Hematopoietic multipotent progenitor cell treated with erythropoietin and hydrocortisone succinate and interleukin-3 and kit ligand, for 6 days (in vitro differentiated cells): ENCODE data around the gene MIOS.
"Not testable (repeated sequence)": the region's sequence is repeated elsewhere in the genome, so short reads cannot be mapped to it uniquely, and the experiment has no call there.

Experiments
- DNase-seq: peaks from one replicate; pipeline ENCODE4 v3.0.0-alpha.2; 2015

MIOS gene

DNA sequence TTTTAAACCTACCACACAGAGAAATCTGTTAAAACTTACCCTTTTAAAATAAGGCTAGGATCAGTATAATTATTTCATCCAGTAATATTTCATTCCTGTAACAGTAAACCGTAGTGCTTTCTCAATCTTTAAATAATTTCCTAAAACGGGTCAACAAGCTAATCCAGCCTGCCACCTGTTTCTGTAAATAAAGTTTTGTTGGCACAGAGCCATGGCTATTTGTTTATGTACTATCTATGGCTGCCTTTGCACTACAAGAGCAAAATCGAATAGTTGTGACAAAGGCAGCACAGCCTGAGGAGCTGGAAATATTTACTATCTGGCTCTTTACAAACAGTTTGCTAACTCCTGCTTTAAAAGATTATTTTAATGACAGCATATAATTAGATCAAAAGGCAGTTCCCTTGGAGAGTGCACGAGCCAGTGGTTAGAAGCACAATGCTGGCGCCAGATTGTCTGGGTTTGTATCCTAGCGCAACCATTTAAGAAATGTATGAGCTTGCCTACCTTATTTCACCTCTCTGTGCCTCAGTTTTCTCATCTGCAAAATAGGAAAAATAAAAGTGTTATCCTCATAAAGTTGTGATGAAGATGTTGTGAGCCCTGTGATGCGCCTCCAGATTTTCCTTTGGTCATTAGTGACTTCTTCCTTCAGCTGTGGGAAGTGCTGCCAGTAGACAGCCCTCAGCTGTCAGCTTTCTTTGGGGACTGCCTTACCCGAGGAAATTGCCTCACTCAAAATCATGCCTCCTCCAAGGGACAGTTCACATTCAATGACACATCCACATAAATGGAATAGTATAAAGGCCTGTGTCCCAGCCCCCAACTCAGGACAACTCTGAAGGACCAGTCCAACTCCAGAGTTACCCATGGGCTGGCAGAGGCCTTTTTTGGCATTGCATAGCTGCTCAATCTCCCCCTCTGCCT lies 11.8 kb upstream of the MIOS start:
- DNase-seq: peak; percentile 29

GRCh38 chr7:7556852-7557251 lies 9.8 kb upstream of the MIOS start:
- no peak for DNase-seq

DNA sequence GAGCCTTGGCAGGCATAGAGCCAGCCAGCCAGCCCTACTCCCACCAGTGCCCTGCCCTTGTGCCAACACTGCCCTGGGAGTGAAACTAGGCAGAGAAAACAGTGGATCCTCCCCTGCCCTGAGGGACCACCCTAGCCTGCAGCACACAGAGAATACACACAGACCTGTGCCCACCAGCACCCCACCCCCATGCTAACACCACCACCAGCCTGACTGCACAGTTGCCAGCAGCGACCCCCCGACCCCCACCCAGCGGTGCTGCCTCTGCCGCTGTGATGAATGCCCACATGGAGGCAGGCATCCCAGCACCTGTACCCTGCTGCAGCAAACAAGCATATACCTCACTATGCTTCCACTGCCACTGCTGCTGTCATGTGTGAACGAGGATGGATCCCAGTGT lies 9.4 kb upstream of the MIOS start:
- no peak for DNase-seq

GRCh38 chr7:7561591-7561990 lies 5.1 kb upstream of the MIOS start:
- not testable (repeated sequence) for DNase-seq

GRCh38 chr7:7562736-7563135 lies 3.9 kb upstream of the MIOS start:
- no peak for DNase-seq

GRCh38 chr7:7563269-7563668 lies 3.4 kb upstream of the MIOS start:
- no peak for DNase-seq

GRCh38 chr7:7563813-7564212 lies 2.9 kb upstream of the MIOS start:
- DNase-seq: no peak

DNA sequence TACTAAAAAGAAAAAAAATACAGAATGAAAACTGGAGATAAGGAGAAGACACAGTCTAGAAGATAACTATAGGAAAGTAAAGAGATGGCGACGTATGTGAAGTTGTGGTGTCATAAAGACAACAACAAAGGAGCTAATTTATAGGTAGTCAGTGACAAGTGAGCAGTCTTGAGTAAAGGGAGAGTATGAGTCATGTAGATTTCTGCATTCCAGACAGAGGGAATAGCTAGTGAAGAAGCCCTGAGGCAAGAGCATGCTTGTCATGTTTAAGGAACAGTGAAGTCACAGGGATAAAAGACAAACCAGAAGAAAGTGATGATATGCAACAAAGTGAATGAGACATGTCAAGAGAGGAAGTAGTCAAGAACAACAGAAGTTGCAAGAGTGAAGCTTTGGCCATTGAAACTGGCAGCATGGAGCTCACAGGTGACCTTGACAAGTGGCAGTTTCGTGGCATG lies 2.3 kb upstream of the MIOS start:
- no peak for DNase-seq

DNA sequence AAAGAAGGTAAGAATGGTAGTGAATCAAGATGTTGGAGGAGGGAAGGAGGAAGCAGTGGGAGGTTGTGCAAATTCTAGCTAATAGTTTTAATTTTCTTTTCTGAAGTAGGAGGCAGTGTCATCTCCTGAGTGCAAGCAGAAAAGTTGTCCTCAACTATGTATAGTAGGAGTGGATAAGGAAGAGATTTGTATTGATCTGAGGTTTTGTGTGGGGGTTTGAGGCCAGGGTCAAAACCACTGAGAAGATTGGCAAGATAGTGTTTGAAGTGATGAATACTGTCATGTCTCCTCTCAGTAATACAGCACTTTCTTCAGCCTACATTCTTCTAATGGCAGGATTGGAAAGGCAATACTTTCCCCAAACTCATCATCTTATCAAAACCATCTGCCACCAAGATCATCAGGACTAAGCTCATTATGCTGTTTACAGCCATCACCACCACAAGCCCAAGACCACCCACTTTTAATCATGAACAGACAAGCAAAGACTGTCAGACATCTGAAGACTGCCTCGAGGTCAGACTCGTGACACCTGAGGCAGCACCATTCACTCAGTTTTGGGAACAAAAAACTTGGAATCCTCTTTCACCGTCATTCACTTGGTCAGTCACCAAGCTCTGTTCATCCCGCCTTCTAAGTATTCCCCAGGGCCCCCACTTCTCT lies 1.5 kb upstream of the MIOS start:
- DNase-seq: no peak

GRCh38 chr7:7565746-7566650 lies 686 bp upstream of the MIOS start:
- no peak for DNase-seq

DNA sequence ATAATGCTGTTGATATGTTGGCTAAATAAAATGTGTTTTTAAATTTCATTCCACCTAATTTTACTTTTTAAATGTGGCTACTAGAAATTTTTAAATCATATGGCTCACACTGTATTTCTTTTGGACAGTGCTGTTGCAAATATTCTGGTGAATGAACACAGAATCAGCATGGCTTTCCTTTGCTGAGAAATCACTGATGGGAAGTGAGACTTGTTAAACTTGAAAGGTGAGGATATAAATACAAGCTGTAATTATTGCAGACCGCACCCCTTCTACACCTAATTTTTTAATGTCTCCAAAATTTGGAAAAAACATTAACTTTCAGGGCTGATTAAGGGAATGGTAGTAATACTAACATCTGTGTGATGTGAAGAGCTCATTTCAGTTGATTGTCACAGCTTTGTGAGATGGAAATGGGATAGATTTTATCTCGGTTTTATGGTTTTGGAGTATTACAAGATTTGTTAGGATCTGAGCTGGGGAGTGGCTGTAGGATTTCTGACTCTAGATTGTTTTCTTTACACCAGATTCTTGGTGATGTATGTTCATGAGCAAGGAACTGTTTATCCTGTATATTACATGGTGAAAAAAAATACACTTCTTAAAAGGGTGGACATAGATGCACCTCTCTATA lies 1.3 kb downstream of the MIOS start:
- DNase-seq: peak; percentile 17

DNA sequence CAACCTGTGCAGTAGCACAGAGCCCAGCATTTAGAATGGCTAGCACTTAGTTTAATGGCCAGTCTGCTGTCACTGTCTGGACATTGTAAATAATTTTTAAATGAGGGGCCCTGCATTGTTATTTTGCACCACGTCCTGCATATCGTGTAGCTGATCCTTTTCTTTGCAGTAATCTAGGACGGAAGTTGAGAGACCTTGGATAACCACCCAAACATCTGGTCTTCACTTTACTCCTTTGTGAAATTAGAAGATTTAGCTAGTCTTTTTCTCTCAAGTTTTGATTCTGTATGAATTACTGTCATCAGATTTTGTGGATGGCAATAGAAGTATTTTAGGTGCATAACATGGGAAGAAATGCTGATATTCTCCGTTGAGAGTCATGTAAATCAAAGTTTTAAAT lies 1.9 kb downstream of the MIOS start:
- DNase-seq: no peak

DNA sequence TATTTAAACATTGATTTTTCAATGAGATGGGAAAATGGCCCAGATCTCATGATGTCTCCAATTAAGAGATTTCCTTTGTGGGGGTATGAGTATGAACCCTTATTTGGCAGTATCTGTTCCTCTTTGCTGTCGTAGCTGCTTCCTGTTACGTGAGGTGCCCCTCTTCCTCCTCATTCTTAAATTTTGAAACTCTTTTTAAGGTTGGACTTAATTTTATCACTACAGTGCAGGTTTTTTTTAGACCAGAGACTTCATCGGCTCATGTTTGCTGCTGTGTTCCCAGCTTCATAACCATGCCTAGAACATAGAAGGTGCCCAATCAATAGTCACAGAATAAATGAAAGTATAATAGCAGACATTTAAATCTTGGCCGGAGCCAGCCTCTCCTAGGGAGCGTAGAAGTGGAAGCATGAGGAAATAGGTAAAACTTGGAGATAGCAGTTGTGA lies 2.4 kb downstream of the MIOS start:
- DNase-seq: peak; percentile 32

- no peak for DNase-seq
These were observed 2.9 kb downstream of the MIOS start for GRCh38 chr7:7569615-7570014.

DNA sequence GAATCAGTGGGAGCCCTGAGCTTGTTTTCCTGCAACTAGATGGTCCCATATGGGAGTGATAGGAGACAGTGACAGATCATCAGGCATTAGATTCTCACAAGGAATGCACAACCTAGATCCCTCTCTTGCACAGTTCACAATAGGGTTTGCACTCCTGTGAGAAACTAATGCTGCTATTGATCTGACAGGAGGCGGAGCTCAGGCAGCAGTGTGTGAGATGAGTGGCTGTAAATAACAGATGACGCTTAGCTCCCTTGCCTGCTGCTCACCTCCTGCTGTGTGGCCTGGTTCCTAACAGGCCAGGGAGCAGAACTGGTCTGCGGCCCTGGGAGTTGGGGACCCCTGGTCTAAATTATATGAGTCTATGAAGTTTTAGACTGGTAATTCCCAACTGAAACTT lies 3.9 kb downstream of the MIOS start:
- DNase-seq: no peak

DNA sequence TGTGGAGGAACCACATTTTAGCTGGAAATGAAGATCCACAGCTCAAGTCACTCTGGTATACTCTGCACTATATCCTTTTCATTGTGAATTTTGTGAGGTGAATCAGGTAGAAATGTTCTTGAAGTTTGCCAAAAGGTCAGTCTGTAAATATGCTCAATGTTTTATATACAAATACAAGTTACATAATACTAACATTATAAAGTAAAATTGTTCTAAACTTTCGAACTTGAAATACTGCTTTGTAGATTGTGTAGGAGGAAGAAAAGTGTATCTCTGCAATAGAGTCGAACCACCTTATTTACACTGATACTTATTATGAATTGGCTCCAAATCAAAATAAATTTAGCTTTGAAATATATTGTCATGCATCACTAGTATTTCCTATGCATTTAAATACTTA lies 7.0 kb downstream of the MIOS start:
- no peak for DNase-seq

DNA sequence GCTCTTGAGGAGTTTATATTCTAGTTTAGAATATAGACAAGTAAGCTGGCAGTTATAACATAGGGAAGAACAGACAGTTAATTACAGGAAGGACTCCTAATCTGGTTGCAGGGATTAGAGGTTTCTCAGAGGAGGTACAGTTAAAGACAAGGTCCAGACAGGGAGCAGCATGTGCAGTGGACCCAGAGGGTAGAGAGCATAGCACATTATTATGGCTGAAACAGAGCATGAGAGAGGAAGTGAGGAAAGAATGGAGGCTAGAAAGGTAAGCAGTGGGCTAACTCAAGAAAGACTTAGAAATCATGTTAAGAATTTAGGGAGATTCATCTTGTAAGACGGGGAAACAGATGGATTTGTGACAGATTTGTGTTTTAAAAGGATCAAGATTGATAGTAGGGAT lies 9.7 kb downstream of the MIOS start:
- no peak for DNase-seq

GRCh38 chr7:7577888-7578287 lies 11.2 kb downstream of the MIOS start:
- peak; percentile 53 for DNase-seq

- DNase-seq: no peak
These were observed 13.0 kb downstream of the MIOS start for GRCh38 chr7:7579638-7580037.

GRCh38 chr7:7581531-7582179 lies 15.0 kb downstream of the MIOS start:
- no peak for DNase-seq

- peak; percentile 84 for DNase-seq
These were observed 15.9 kb downstream of the MIOS start for GRCh38 chr7:7582596-7582995.

DNA sequence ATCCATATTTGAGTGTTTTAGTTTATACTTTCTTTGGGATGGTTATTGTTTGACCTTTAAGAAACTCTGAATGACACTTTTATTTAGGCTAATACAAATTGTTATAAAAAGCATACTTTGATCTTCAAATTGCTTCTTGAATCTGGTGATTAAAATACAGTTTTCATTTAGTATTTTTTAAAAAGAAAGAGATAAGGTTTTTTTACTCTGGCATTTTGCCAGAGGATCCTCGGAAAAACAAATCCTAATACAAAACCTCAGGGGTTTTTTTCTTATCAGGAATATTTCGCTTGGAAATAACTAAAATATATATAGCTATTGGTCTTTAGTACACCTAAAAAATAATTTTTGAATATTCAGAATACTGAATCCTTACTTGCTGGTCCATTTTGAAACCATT lies 17.0 kb downstream of the MIOS start:
- no peak for DNase-seq
